C4-2B (cell line): ENCODE measurements around the gene PRRT2.

Experiments
- CTCF ChIP-seq: fragments of 450-650 bp; conservative IDR thresholded peaks from 2 replicates; pipeline ENCODE4 v1.5.1; 2017; ENCODE audit warnings: mild to moderate bottlenecking
- ZFX ChIP-seq: fragments of 450-650 bp; IDR thresholded peaks from 2 replicates; pipeline ENCODE4 v1.6.1; 2017

DNA sequence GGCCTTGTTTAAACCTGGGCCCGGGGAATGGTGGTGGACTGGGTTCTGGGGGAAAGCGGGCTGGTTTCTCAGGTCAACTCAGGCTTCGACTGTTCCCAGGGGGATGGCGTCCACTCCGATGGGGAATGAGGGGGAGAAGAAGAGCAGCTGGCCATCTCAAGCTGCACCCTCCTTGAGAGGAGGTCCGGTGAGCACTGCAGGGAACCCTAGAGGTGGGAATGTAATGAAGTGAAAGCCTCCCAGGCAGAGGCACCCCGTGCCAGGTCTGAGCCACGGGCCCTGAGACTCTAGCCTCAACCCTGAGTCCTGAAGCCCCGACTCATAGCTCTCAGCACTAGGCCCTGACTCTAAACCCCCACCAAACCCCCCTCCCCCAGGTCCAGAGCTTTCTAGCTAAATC lies 52.2 kb downstream of the PRRT2 start:
- TF ChIP-seq CTCF: no peak
- no peak for TF ChIP-seq ZFX
